ENCODE measurements around the gene POM121.
"Not testable (repeated sequence)": the region's sequence is repeated elsewhere in the genome, so short reads cannot be mapped to it uniquely, and the experiment has no call there.

DNA sequence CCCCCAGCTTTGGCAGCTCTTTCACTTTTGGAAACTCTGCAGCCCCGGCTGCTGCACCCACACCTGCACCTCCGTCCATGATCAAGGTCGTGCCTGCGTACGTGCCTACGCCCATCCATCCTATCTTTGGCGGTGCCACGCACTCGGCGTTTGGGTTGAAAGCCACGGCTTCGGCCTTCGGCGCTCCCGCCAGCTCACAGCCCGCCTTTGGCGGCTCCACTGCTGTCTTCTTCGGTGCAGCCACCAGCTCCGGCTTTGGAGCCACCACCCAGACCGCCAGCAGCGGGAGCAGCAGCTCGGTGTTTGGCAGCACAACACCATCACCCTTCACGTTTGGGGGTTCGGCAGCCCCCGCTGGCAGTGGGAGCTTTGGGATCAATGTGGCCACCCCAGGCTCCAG, 18.1 kb downstream of the POM121 start:
- not testable (repeated sequence) for TF ChIP-seq POLR2A (IDR thresholded peaks at IDR 0.05)
- TF ChIP-seq, protein P1, sequence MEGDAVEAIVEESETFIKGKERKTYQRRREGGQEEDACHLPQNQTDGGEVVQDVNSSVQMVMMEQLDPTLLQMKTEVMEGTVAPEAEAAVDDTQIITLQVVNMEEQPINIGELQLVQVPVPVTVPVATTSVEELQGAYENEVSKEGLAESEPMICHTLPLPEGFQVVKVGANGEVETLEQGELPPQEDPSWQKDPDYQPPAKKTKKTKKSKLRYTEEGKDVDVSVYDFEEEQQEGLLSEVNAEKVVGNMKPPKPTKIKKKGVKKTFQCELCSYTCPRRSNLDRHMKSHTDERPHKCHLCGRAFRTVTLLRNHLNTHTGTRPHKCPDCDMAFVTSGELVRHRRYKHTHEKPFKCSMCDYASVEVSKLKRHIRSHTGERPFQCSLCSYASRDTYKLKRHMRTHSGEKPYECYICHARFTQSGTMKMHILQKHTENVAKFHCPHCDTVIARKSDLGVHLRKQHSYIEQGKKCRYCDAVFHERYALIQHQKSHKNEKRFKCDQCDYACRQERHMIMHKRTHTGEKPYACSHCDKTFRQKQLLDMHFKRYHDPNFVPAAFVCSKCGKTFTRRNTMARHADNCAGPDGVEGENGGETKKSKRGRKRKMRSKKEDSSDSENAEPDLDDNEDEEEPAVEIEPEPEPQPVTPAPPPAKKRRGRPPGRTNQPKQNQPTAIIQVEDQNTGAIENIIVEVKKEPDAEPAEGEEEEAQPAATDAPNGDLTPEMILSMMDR (IDR thresholded peaks at IDR 0.05), result not testable (repeated sequence)

All from heart left ventricle (tissue), 13 donors.